CD4-positive, alpha-beta T cell treated with Interleukin-4 for 1 hour (primary cell): ENCODE measurements around the gene PTGS1.
"Not testable (repeated sequence)": the region's sequence is repeated elsewhere in the genome, so short reads cannot be mapped to it uniquely, and the experiment has no call there.

Experiments
- DNase-seq, 2 donors: peaks; one replicate each; pipeline ENCODE4 v3.0.0-alpha.2; 2020 to 2022

PTGS1 gene

DNA sequence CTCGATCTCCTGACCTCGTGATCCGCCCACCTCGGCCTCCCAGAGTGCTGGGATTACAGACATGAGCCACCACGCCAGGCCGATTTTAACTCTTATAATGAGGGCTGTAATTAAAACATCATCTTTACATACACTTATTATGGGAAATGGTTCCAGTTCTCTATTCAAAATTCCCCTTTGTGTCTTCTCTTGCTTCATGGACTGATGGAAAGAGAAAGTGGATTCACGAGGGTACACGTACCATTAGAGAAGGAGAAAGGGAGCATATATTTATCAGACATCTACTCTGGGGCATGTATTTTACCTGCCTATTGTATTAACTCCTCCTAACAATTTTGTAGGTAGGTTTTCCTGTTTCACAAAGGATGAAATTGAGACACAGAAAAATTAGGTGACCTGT, 31.1 kb downstream of the PTGS1 start:
- DNase-seq = no peak

DNA sequence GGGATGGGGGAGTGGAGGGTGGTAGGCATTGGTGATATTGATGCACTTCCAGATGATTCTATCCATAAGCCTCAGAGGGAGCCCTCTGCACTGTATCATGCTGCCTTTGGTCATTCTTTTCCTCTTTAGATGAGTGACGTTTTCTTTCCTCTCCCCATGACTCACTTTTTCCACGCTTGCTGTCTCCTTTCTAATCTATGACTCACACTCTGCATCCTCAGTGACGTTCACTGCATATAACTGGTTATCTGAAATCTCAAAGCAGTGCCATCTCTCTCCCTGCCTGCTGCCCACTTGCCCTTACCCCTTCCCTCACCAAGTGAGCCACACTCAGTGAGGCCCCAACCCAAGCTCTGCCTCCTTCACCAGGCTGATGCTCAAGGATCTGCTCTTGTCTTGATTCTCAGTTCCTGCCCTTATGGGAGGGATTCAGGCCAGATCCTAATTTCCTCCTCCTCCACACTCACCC, 31.6 kb downstream of the PTGS1 start:
- no peak for DNase-seq

DNA sequence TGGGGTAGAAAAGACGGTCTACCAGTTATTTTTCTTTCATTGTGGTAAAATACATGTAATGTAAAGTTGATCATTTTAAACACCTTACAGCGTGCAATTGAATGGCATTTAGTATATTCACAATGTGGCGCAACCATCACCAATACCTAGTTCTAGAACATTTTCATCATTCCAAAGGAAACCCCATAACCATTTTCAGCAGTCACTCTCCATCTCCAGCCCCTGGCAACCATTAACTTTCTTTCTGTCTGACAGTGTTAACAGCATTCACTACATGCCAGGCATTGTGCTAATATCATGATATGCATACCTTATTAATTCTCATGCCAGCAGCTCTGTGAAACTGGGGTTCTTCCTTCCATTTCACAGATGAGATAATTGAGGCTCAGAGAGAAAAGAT, 32.0 kb downstream of the PTGS1 start:
- DNase-seq = no peak

DNA sequence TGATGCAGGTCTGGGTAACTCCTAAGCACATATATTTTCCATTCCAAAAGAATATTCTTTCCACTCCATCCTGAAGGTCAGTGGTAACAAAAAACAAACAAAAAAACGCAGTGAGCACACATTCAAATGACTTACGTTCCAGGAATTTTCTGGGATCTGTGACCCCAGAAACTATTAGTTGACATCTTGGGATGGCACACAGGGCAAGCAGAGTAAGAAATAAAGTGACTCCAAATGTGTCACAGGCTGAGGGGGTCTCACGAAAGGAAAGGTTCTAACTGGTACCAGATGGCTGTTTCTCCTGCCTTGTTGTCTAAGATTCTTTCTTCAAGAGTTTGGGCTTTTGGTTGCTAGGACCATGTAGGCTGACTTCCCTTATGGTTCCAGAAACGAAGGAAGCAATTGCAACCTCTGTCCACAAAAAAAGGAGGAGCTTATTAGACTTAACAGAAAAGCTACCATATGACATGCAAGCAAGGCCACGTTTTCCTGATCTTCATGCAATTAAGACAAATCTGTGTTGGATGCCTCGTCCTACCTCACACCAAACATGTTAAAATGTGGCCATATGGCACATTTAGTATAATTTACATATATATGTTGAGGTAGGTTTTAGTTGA, 32.7 kb downstream of the PTGS1 start:
- DNase-seq = no peak

DNA sequence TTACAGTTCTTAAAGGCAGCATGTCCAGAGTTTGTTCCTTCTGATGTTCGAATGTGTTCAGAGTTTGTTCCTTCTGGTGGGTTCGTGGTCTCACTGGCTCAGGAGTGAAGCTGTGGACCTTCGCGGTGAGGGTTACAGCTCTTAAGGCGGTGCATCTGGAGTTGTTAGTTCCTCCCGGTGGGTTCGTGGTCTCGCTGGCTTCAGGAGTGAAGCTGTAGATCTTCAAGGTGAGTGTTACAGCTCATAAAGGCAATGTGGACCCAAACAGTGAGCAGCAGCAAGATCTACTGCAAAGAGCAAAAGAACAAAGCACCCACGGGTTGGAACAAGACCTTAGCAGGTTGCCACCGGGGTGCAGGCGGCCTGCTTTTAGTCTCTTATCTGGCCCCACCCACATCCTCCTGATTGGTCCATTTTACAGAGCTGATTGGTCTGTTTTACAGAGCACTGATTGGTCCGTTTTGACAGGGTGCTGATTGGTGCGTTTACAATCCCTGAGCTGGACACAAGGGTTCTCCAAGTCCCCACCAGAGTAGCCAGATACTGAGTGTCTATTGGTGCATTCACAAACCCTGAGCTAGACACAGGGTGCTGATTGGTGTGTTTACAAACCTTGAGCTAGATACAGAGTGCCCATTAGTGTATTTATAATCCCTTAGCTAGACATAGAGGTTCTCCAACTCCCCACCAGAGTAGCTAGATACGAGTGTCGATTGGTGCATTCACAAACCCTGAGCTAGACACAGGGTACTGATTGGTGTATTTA, 34.7 kb downstream of the PTGS1 start:
- DNase-seq = not testable (repeated sequence)

DNA sequence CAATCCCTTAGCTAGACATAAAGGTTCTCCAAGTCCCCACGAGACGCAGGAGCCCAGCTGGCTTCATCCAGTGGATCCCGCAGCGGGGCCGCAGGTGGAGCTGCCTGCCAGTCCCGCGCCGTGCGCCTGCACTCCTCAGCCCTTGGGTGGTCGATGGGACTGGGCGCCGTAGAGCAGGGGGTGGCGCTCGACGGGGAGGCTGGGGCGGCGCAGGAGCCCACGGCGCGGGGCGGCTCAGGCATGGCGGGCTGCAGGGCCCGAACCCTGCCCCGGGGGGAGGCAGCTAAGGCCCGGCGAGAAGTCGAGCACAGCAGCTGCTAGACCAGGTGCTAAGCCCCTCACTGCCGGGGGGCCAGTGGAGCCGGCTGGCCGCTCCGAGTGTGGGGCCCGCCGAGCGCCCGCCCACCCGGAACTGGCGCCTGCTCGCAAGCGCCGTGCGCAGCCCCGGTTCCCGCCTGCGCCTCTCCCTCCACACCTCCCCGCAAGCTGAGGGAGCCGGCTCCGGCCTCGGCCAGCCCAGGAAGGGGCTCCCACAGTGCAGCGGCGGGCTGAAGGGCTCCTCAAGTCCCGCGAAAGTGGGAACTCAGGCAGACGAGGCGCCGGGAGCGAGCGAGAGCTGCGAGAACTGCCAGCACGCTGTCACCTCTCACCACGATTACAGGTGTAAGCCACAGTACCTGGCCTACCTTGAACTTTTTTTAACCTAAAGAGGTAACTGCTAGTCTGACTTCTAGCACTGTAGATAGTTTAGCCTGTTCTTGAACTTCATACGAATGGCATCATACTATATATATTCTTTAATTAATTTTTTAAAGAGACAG, 35.5 kb downstream of the PTGS1 start:
- no peak for DNase-seq

DNA sequence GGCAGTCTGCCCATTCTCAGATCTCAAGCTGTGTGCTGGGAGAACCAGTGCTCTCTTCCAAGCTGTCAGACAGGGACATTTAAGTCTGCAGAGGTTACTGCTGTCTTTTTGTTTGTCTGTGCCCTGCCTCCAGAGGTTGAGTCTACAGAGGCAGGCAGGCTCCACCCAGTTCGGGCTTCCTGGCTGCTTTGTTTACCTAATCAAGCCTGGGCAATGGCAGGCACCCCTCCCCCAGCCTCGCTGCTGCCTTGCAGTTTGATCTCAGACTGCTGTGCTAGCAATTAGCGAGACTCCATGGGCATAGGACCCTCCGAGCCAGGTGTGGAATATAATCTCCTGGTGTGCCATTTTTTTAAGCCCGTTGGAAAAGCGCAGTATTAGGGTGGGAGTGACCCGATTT, 43.3 kb downstream of the PTGS1 start:
- DNase-seq = not testable (repeated sequence)

DNA sequence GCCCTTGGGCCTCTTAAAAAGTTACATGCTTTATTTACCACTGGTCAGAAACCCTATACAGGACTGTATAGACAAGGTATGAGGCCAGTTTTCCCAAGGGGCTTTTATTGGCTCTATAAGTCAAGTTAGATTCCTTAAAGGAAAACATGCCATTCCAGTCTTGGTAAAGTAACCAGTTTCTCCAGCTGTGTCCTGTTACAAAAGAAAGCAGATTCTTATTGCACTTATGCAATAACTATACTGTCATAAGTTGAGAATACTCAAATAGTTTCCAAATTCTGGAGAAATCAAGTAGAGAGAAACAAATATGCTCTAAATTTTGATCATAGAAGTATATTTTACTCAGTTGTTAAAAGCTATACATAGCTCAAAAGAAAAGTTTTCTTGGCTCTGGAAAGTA, 47.2 kb downstream of the PTGS1 start:
- no peak for DNase-seq

DNA sequence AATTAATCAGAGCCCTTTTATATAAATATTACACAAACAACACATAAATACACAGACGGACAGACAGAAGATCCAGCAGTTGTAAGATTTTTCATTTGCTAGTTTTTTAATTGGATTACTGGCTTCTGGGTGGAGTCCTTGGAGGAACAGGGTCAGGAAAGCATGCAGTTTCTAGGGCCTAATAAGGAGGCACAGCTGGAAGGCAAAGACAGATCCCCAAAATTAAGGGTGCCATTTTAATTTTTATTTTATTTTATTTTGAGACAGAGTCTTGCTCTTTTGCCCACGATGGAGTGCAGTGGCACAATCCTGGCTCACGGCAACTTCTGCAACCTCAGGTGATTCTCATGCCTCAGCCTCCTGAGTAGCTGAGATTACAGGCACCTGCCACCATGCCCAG, 49.5 kb downstream of the PTGS1 start:
- DNase-seq = no peak

DNA sequence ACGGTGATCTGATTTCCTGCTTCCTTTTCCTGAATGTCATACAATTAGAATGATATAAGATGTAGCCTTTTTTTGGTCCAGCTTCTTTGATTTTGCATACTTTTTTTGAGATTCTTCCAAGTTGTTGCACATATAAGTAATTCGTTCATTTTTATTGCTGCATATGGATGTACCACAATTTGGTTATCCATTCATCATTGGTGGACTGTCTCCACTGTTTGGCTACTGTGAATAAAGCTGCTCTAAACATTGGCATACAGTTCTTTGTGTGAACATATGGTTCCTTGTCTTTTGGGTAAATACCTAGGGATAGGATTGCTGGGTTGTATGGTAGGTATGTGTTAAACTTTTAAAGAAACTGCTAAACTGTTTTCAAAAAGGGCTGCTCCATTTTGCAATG, 54.3 kb downstream of the PTGS1 start:
- DNase-seq = no peak

DNA sequence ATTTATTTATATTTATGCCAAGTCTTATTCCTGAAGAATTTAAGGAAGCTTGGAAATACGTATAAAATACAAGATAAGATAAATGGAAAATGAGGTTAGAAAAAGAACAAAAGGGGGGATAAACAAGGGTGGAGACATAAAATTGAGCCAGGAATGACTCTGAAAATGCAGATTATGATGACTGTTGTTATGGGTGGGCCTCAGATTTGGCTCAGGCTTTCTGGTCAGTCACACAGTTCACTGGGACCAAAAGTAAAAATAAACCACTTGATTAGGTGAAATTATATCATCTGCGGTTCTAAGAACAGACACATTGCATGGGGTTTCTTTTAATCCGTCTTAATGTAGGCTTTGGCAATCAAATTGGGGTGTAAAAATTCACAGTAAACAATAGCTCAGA, 55.9 kb downstream of the PTGS1 start:
- DNase-seq = no peak

DNA sequence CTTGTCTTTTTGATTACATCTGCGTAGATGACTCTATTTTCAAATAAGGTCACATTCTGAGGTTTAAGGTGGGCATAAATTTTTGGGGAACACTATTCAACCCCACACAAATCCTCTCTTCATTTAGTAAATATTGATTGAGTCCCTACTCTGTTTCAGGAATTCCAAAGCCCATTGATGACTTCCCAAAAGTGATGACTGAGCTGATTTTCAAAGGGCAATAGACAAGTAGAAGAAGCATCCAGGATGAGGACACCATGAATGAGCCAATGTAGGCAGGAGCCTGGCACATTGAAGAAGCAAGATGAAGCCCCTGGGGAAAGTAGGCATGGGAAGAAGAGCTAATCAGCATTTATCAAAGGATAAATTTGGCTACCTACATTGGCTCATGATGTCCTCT, 71.7 kb downstream of the PTGS1 start:
- no peak for DNase-seq

DNA sequence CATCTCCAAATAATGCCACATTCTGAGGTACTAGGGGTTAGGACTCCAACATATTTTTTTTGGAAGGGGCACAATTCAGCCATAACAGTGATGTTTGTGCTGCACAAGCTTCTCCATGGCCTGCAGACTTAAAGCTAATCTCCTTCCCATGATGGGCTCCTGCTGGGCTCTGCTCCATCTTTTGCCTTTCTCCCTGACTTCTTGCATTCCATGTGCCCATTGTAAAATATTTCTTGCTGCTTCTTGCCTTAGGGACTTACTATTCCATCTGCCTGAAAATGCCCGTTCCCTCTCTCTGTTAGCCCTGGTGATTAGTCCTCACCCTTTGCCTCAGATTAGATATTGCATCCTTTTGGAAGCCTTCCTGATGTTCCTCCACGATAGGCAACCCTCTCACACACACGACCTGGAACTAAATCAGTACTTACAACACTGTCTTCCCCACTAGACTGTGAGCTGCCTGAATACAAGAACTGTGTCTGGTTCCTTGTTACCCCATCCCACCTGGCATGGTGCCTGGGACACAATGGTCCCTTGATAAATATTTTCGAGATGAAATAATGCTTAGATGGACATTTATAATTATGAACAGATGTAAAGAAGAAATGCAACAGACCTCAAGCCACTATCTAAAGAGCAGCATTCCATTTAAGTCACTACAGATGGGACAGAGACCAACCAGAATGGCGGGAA, 73.4 kb downstream of the PTGS1 start:
- no peak for DNase-seq
